Body of pancreas (tissue), 4 donors: Measurements from ENCODE around the gene AANAT. TPM values are rescaled to one million over a fixed set of nuclear protein-coding genes. Genes with fewer than 3 reads are reported as not detected.

Experiments used
- ATAC-seq: fragments of 150-250 bp; one replicate; pipeline ENCODE4 v1.9.1; 2016
- DNase-seq, 4 donors: peaks; one replicate each; pipeline ENCODE4 v3.0.0-alpha.2; 2019
- H3K27ac ChIP-seq, 4 donors: fragments of 200-600 bp; sonication (generic); 1 replicate in 3 of 4; 2 replicates in 1 of 4; pipeline versions ENCODE4 v1.5.1 to v1.6.1; 2016 to 2019; ENCODE audit warnings: mild to moderate bottlenecking in 1 of 4, mixed read lengths in 1 of 4, moderate library complexity in 1 of 4
- H3K27me3 ChIP-seq, 2 donors: fragments of 200-600 bp; sonication (generic); one replicate each; pipeline ENCODE4 v1.6.0; 2016; ENCODE audit warnings: mild to moderate bottlenecking in 1 of 2
- H3K36me3 ChIP-seq, 2 donors: fragments of 200-600 bp; sonication (generic); replicated peaks in 1 of 2; 2 replicates each; pipeline ENCODE4 v1.5.1; 2016; ENCODE audit warnings: low read depth in 2 of 2; ENCODE audit not compliant: insufficient read depth in 1 of 2
- H3K4me1 ChIP-seq: fragments of 200-600 bp; sonication (generic); one replicate; pipeline ENCODE4 v1.6.0; 2016
- H3K4me3 ChIP-seq, 2 donors: fragments of 200-600 bp; sonication (generic); 1 replicate in 1 of 2; 2 replicates in 1 of 2; pipeline ENCODE4 v1.5.1; 2016 to 2019
- H3K9me3 ChIP-seq, 3 donors: fragments of 200-600 bp; sonication (generic); 1 replicate in 2 of 3; 2 replicates in 1 of 3; pipeline ENCODE4 v1.5.1; 2016
- CTCF ChIP-seq, 7 experiments: fragments of 450-650 bp in 4 of 7; fragments of 200-600 bp in 3 of 7; sonication (generic) in 3 of 7; IDR thresholded peaks; one replicate each; pipeline ENCODE4 v1.5.1; 2016 to 2019; ENCODE audit warnings: antibody characterized with exemption in 7 of 7
- POLR2A ChIP-seq, 3 donors: fragments of 450-650 bp; IDR thresholded peaks; one replicate each; pipeline ENCODE4 v1.6.1; 2016; ENCODE audit warnings: antibody characterized with exemption in 3 of 3, mild to moderate bottlenecking in 2 of 3
- WGBS, 2 donors: methylation state at CpG; one replicate each; pipeline ENCODE4 v1.1.5; 2017; 5-methylcytosine and 5-hydroxymethylcytosine counted together
- intact Hi-C: fragments of 100-400 bp; cut with DNase I; formaldehyde crosslinking; loops from one replicate; pipeline ENCODE4 v1.15.1; 2023
- total RNA-seq, 2 donors: library from RNA; depleted of rRNA; stranded (reverse); fragments of >200 nt; gene quantifications; one replicate each; pipeline ENCODE4 v1.1.0, GENCODE V29; 2016

Gene AANAT
- total RNA-seq, 2 donors from 2014 or later = not detected

GRCh38 chr17:76459674-76460073 lies 7.7 kb upstream of the AANAT start:
- ATAC-seq (no peak), DNase-seq (no peak)
- Histone ChIP-seq H3K27me3 (no peaks in the 10 kb centered on the region), H3K9me3 (no peaks in the 10 kb centered on the region), H3K36me3 (no peaks in the 10 kb centered on the region), H3K4me3 (no peak overlapping the region), H3K27ac (no peak overlapping the region), H3K4me1 (peaks cover 14% of the 10 kb centered on the region)
- TF ChIP-seq CTCF (IDR thresholded peaks at IDR 0.05) (no peak), POLR2A (IDR thresholded peaks at IDR 0.05) (no peak)
- intact Hi-C loops = no loop called here
- WGBS, 2 donors = 79 to 80% methylated on average over 4 of the region's 4 CpGs

- no peak for TF ChIP-seq CTCF (IDR thresholded peaks at IDR 0.05)
- TF ChIP-seq POLR2A (IDR thresholded peaks at IDR 0.05) = no peak
- no peaks in the 10 kb centered on the region for H3K36me3 ChIP-seq
- H3K4me3 ChIP-seq = no peak overlapping the region
- peaks cover 17% of the 10 kb centered on the region for H3K4me1 ChIP-seq
- 78 to 83% methylated on average over 11 of the region's 11 CpGs for WGBS, 2 donors
- ATAC-seq (no peak), DNase-seq (no peak)
- H3K27ac ChIP-seq = no peak overlapping the region
- no peaks in the 10 kb centered on the region for H3K27me3 ChIP-seq
- intact Hi-C loops = no loop called here
- no peaks in the 10 kb centered on the region for H3K9me3 ChIP-seq
These were observed 5.4 kb upstream of the AANAT start for GRCh38 chr17:76461765-76462555.

GRCh38 chr17:76462556-76463290 lies 4.7 kb upstream of the AANAT start:
- Histone ChIP-seq H3K4me3 (no peak overlapping the region), H3K27ac (no peak overlapping the region), H3K36me3 (no peaks in the 10 kb centered on the region), H3K4me1 (peaks cover 17% of the 10 kb centered on the region), H3K27me3 (no peaks in the 10 kb centered on the region), H3K9me3 (no peaks in the 10 kb centered on the region)
- intact Hi-C loops = no loop called here
- no peak for ATAC-seq
- WGBS, 2 donors = 80 to 83% methylated on average over 22 to 24 of the region's 24 CpGs
- TF ChIP-seq POLR2A (IDR thresholded peaks at IDR 0.05) = no peak
- TF ChIP-seq CTCF (IDR thresholded peaks at IDR 0.05) = no peak
- no peak for DNase-seq

GRCh38 chr17:76466775-76467130 lies 650 bp upstream of the AANAT start:
- ATAC-seq (no peak), DNase-seq (no peak)
- H3K27ac ChIP-seq = no peak overlapping the region
- no peak overlapping the region for H3K4me3 ChIP-seq
- intact Hi-C loops = loop anchor here (2.0 kb wide), 1 partner anchor 38 kb away; no protein-coding TSS in a partner anchor
- TF ChIP-seq CTCF (IDR thresholded peaks at IDR 0.05) (no peak), POLR2A (IDR thresholded peaks at IDR 0.05) (no peak)
- H3K4me1 ChIP-seq = peaks cover 3% of the 10 kb centered on the region
- no peaks in the 10 kb centered on the region for H3K27me3 ChIP-seq
- peaks cover 0 to 5% of the 10 kb centered on the region in 2 donors for H3K36me3 ChIP-seq
- 74 to 79% methylated on average over 6 of the region's 6 CpGs for WGBS, 2 donors
- H3K9me3 ChIP-seq = no peaks in the 10 kb centered on the region
